HUDEP-2 (cell line): ENCODE results near the gene ABCC12.
"Not testable (repeated sequence)": the region's sequence is repeated elsewhere in the genome, so short reads cannot be mapped to it uniquely, and the experiment has no call there.

ENCODE experiments used
- DNase-seq, 76 experiments: peaks; one replicate each; lab custom pipeline; 2025; ENCODE audit not compliant: unreplicated experiment in 76 of 76; lab: John Stamatoyannopoulos, UW

ABCC12 gene

GRCh38 chr16:48155926-48156789 is at the start of gene ABCC12:
TSS of gene ABCC12 (minus strand) at chr16:48155993. CDS start at chr16:48146424, 9,569 bp downstream.
- DNase-seq = no peak

- DNase-seq = no peak
Observed at GRCh38 chr16:48204825-48205151, 49.0 kb upstream of the ABCC12 start.

- no peak for DNase-seq
Observed at GRCh38 chr16:48203974-48204824, 48.4 kb upstream of the ABCC12 start.

- DNase-seq = no peak
Observed at GRCh38 chr16:48201515-48202201, 45.9 kb upstream of the ABCC12 start.

GRCh38 chr16:48197294-48197693 is 41.5 kb upstream of the ABCC12 start:
- no peak for DNase-seq

GRCh38 chr16:48194828-48195556 is 39.2 kb upstream of the ABCC12 start:
- DNase-seq = no peak

GRCh38 chr16:48193846-48194245 is 38.1 kb upstream of the ABCC12 start:
- no peak for DNase-seq

- no peak for DNase-seq
Observed at GRCh38 chr16:48188449-48189102, 32.8 kb upstream of the ABCC12 start.

GRCh38 chr16:48187779-48188178 is 32.0 kb upstream of the ABCC12 start:
- DNase-seq = no peak

- no peak for DNase-seq
Observed at GRCh38 chr16:48184681-48185080, 28.9 kb upstream of the ABCC12 start.

GRCh38 chr16:48182979-48183537 is 27.3 kb upstream of the ABCC12 start:
- no peak for DNase-seq

- not testable (repeated sequence) for DNase-seq
Observed at GRCh38 chr16:48181746-48182520, 26.1 kb upstream of the ABCC12 start.

- DNase-seq = no peak
Observed at GRCh38 chr16:48180868-48181480, 25.2 kb upstream of the ABCC12 start.

GRCh38 chr16:48176635-48177408 is 21.0 kb upstream of the ABCC12 start:
- DNase-seq = no peak

- DNase-seq = no peak
Observed at GRCh38 chr16:48173889-48174288, 18.1 kb upstream of the ABCC12 start.

- no peak for DNase-seq
Observed at GRCh38 chr16:48172682-48173081, 16.9 kb upstream of the ABCC12 start.

- DNase-seq = no peak
Observed at GRCh38 chr16:48169896-48170295, 14.1 kb upstream of the ABCC12 start.

GRCh38 chr16:48168075-48168474 is 12.3 kb upstream of the ABCC12 start:
- DNase-seq = no peak
